H9 (cell line): ENCODE results near the gene PLXNA4. TPM values are rescaled to one million over a fixed set of nuclear protein-coding genes. Genes with fewer than 3 reads are reported as not detected.
A peak's percentile ranks its signal among the peaks of the same experiment; 100 is the strongest.

Source experiments
- DNase-seq: peaks from one replicate; pipeline ENCODE4 v3.0.0-alpha.2; 2017
- H2AFZ ChIP-seq: one replicate; pipeline ENCODE4 v1.6.1; 2013; ENCODE audit warnings: mild to moderate bottlenecking, low read length, control low read depth, moderate library complexity
- H2AK5ac ChIP-seq: 2 replicates; pipeline ENCODE4 v1.6.1; 2013; ENCODE audit warnings: low read length, control low read depth, mixed read lengths; ENCODE audit not compliant: insufficient read length
- H2BK120ac ChIP-seq: one replicate; pipeline ENCODE4 v1.6.1; 2013; ENCODE audit warnings: low read depth, mild to moderate bottlenecking, low read length, control low read depth, inconsistent platforms; ENCODE audit not compliant: poor library complexity, severe bottlenecking
- H2BK12ac ChIP-seq: 2 replicates; pipeline ENCODE4 v1.6.1; 2013; ENCODE audit warnings: low read length, control low read depth, mixed read lengths, low read depth; ENCODE audit not compliant: insufficient read length
- H2BK15ac ChIP-seq: 2 replicates; pipeline ENCODE4 v1.6.1; 2013; ENCODE audit warnings: low read depth, low read length, control low read depth
- H2BK20ac ChIP-seq: one replicate; pipeline ENCODE4 v1.6.1; 2013; ENCODE audit warnings: low read depth, mild to moderate bottlenecking, low read length, control low read depth, inconsistent platforms; ENCODE audit not compliant: poor library complexity, severe bottlenecking
- H2BK5ac ChIP-seq: 2 replicates; pipeline ENCODE4 v1.6.1; 2013; ENCODE audit warnings: low read length, control low read depth, mixed read lengths; ENCODE audit not compliant: insufficient read length
- H3K14ac ChIP-seq: 2 replicates; pipeline ENCODE4 v1.6.1; 2013; ENCODE audit warnings: low read length, control low read depth; ENCODE audit not compliant: insufficient read depth
- H3K18ac ChIP-seq: 2 replicates; pipeline ENCODE4 v1.6.1; 2013; ENCODE audit warnings: low read depth, mild to moderate bottlenecking, mixed read lengths, low read length, control low read depth; ENCODE audit not compliant: insufficient read length
- H3K23ac ChIP-seq: 2 replicates; pipeline ENCODE4 v1.6.1; 2013; ENCODE audit warnings: low read length, control low read depth, mixed read lengths, low read depth; ENCODE audit not compliant: insufficient read length
- H3K23me2 ChIP-seq: 2 replicates; pipeline ENCODE4 v1.6.1; 2013; ENCODE audit warnings: low read depth, mild to moderate bottlenecking, mixed read lengths, low read length, control low read depth; ENCODE audit not compliant: insufficient read length, poor library complexity, severe bottlenecking
- H3K27ac ChIP-seq: 2 replicates; pipeline ENCODE4 v1.5.1; 2013; ENCODE audit warnings: low read length, control low read depth, mixed read lengths, low read depth; ENCODE audit not compliant: insufficient read length
- H3K27me3 ChIP-seq: 2 replicates; pipeline ENCODE4 v1.6.1; 2013; ENCODE audit warnings: low read length, control low read depth, inconsistent platforms; ENCODE audit not compliant: insufficient read depth
- H3K4ac ChIP-seq: 2 replicates; pipeline ENCODE4 v1.6.1; 2013; ENCODE audit warnings: low read depth, mild to moderate bottlenecking, control low read depth, inconsistent platforms, low read length, moderate library complexity
- H3K4me1 ChIP-seq: 2 replicates; pipeline ENCODE4 v1.6.1; 2013; ENCODE audit warnings: low read length, control low read depth, inconsistent platforms; ENCODE audit not compliant: insufficient read depth
- H3K4me2 ChIP-seq: 2 replicates; pipeline ENCODE4 v1.6.1; 2013; ENCODE audit warnings: low read length, control low read depth, mixed read lengths; ENCODE audit not compliant: insufficient read length, insufficient read depth
- H3K56ac ChIP-seq: 2 replicates; pipeline ENCODE4 v1.6.1; 2013; ENCODE audit warnings: low read depth, mild to moderate bottlenecking, mixed read lengths, low read length, control low read depth; ENCODE audit not compliant: insufficient read length
- H3K79me1 ChIP-seq: 2 replicates; pipeline ENCODE4 v1.6.1; 2013; ENCODE audit warnings: low read depth, mild to moderate bottlenecking, moderate library complexity, low read length, control low read depth, inconsistent platforms; ENCODE audit not compliant: insufficient read depth, poor library complexity, severe bottlenecking
- H3K79me2 ChIP-seq: 2 replicates; pipeline ENCODE4 v1.6.1; 2013; ENCODE audit warnings: low read length, control low read depth, inconsistent platforms; ENCODE audit not compliant: insufficient read depth
- H3K9ac ChIP-seq: 2 replicates; pipeline ENCODE4 v1.6.1; 2013; ENCODE audit warnings: low read length, control low read depth, mixed read lengths; ENCODE audit not compliant: insufficient read length; ENCODE audit errors: extremely low read depth
- H3K9me3 ChIP-seq: one replicate; pipeline ENCODE4 v1.6.1; 2013; ENCODE audit warnings: low read depth, low read length, inconsistent platforms; ENCODE audit not compliant: control insufficient read depth
- H3T11ph ChIP-seq: one replicate; pipeline ENCODE4 v1.6.1; 2013; ENCODE audit warnings: mild to moderate bottlenecking, low read length, control low read depth, inconsistent platforms
- H4K20me1 ChIP-seq: one replicate; pipeline ENCODE4 v1.6.1; 2013; ENCODE audit not compliant: control insufficient read depth, insufficient read length, insufficient read depth
- H4K5ac ChIP-seq: 2 replicates; pipeline ENCODE4 v1.6.1; 2013; ENCODE audit warnings: low read depth, mild to moderate bottlenecking, mixed read lengths, low read length, control low read depth; ENCODE audit not compliant: insufficient read length
- H4K8ac ChIP-seq: replicated peaks from 2 replicates; pipeline ENCODE4 v1.6.1; 2013; ENCODE audit warnings: low read length, control low read depth, mixed read lengths, low read depth; ENCODE audit not compliant: insufficient read length
- H4K91ac ChIP-seq: 2 replicates; pipeline ENCODE4 v1.6.1; 2013; ENCODE audit warnings: low read depth, mild to moderate bottlenecking, moderate library complexity, mixed read lengths, low read length, control low read depth; ENCODE audit not compliant: insufficient read length
- H3K27ac Mint-ChIP-seq, 3 experiments: 2 replicates in 2 of 3; 3 replicates in 1 of 3; pipeline ENCODE4 v1.8.0; 2020 to 2021; ENCODE audit warnings: mixed read lengths in 3 of 3, mild to moderate bottlenecking in 1 of 3, moderate library complexity in 1 of 3
- H3K27me3 Mint-ChIP-seq: 2 replicates; pipeline ENCODE4 v1.8.0; 2021; ENCODE audit warnings: low read depth, mild to moderate bottlenecking, moderate library complexity, mixed read lengths
- H3K36me3 Mint-ChIP-seq, 3 experiments: 2 replicates in 2 of 3; 3 replicates in 1 of 3; pipeline ENCODE4 v1.8.0; 2020 to 2021; ENCODE audit warnings: low read depth in 3 of 3, mixed read lengths in 3 of 3; ENCODE audit not compliant: insufficient read depth in 1 of 3
- H3K4me1 Mint-ChIP-seq, 2 experiments: 2 replicates each; pipeline ENCODE4 v1.8.0; 2020; ENCODE audit warnings: mixed read lengths in 2 of 2
- H3K4me3 Mint-ChIP-seq, 2 experiments: 2 replicates in 1 of 2; 3 replicates in 1 of 2; pipeline ENCODE4 v1.8.0; 2020 to 2021; ENCODE audit warnings: mild to moderate bottlenecking in 2 of 2, mixed read lengths in 2 of 2, moderate library complexity in 1 of 2
- H3K9me3 Mint-ChIP-seq, 2 experiments: 2 replicates in 1 of 2; 3 replicates in 1 of 2; pipeline ENCODE4 v1.8.0; 2020; ENCODE audit warnings: mild to moderate bottlenecking in 2 of 2, mixed read lengths in 2 of 2, moderate library complexity in 1 of 2
- WGBS: extraction: QIAGEN DNeasy Blood & Tissue Kit; methylation state at CpG from one replicate; pipeline ENCODE4 v1.1.7; 2013; ENCODE audit warnings: missing lambda C conversion rate, low lambda C conversion rate, mixed read lengths; ENCODE audit not compliant: insufficient read length; ENCODE audit errors: extremely low coverage; 5-methylcytosine and 5-hydroxymethylcytosine counted together
- total RNA-seq: library from RNA; stranded (reverse); gene quantifications from 2 replicates; pipeline ENCODE4 v1.2.1, GENCODE V29; 2021
- TF ChIP-seq, protein P1 (sequence below): fragments of 200-600 bp; sonication (generic); conservative IDR thresholded peaks from 3 replicates; pipeline ENCODE4 v1.8.0; 2021; ENCODE audit warnings: antibody characterized with exemption, mild to moderate bottlenecking

PLXNA4 gene
- total RNA-seq, 1 experiment from 2014 or later = 0.35 TPM

DNA sequence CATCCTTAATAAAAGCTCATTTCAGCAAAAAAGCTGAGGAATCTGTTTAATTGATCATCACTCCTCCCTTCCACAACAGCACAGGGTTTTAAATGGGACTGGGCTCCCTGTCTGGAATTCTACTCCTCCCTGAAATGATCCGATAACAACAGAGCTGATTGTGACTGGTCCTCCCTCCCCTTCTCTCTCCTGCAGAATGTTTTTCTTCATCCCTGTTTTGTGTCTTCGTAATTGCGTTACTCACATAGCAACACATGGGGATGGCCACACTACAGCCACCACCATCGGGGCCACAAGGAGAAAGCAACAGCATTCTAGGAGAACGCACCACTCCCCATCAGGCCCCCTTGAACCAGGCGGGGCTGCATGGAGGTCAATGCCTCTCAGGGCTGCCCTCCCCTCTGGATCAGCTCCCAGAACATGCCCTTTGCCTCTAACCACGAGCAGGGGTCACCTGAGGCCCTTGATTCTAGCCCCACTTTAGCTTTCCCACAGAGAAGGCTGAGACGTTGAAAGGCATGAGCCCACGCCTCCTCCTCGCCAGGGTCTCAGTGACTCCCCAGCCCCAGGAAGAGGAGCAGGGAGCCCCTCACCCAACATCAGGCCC lies 152.6 kb downstream of the PLXNA4 start:
- H3K9ac ChIP-seq = no peak overlapping the region
- no peak overlapping the region for H4K8ac ChIP-seq
- H3K79me1 ChIP-seq = no peaks in the 10 kb centered on the region
- H2AFZ ChIP-seq = no peak overlapping the region
- TF ChIP-seq, protein P1, sequence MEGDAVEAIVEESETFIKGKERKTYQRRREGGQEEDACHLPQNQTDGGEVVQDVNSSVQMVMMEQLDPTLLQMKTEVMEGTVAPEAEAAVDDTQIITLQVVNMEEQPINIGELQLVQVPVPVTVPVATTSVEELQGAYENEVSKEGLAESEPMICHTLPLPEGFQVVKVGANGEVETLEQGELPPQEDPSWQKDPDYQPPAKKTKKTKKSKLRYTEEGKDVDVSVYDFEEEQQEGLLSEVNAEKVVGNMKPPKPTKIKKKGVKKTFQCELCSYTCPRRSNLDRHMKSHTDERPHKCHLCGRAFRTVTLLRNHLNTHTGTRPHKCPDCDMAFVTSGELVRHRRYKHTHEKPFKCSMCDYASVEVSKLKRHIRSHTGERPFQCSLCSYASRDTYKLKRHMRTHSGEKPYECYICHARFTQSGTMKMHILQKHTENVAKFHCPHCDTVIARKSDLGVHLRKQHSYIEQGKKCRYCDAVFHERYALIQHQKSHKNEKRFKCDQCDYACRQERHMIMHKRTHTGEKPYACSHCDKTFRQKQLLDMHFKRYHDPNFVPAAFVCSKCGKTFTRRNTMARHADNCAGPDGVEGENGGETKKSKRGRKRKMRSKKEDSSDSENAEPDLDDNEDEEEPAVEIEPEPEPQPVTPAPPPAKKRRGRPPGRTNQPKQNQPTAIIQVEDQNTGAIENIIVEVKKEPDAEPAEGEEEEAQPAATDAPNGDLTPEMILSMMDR = no peak
- no peak overlapping the region for H3T11ph ChIP-seq
- no peak overlapping the region for H3K27ac Mint-ChIP-seq
- H3K18ac ChIP-seq = peak overlapping the region; percentile 11
- no peaks in the 10 kb centered on the region for H4K20me1 ChIP-seq
- no peak overlapping the region for H2BK5ac ChIP-seq
- no peak overlapping the region for H2BK12ac ChIP-seq
- H3K4me2 ChIP-seq = no peak overlapping the region
- H2AK5ac ChIP-seq = no peak overlapping the region
- no peak overlapping the region for H2BK120ac ChIP-seq
- H3K56ac ChIP-seq = no peak overlapping the region
- peaks cover 6% of the 10 kb centered on the region for H3K27me3 Mint-ChIP-seq
- H3K23ac ChIP-seq = no peak overlapping the region
- H3K23me2 ChIP-seq = peaks cover 4% of the 10 kb centered on the region
- WGBS = no CpG with 5 or more reads among the region's 10 CpGs
- H3K14ac ChIP-seq = no peak overlapping the region; the same call in 1 of the 2 replicates
- no peak overlapping the region for H3K4ac ChIP-seq
- H2BK20ac ChIP-seq = no peak overlapping the region
- DNase-seq = no peak
- H3K4me1 ChIP-seq = no peaks in the 10 kb centered on the region; the same call in 1 of the 2 replicates
- H4K5ac ChIP-seq = no peak overlapping the region
- no peaks in the 10 kb centered on the region for H3K79me2 ChIP-seq
- no peak overlapping the region for H3K4me3 Mint-ChIP-seq
- H3K9me3 Mint-ChIP-seq = no peaks in the 10 kb centered on the region
- H2BK15ac ChIP-seq = no peak overlapping the region
- no peaks in the 10 kb centered on the region for H3K9me3 ChIP-seq
- H4K91ac ChIP-seq = no peak overlapping the region
- H3K36me3 Mint-ChIP-seq = peaks cover 0 to 3% (median 2%) of the 10 kb centered on the region in 3 experiments; a peak in 4 of 7 replicates
- H3K4me1 Mint-ChIP-seq = peaks cover 20 to 29% of the 10 kb centered on the region in 2 experiments
- no peaks in the 10 kb centered on the region for H3K27me3 ChIP-seq
- H3K27ac ChIP-seq = no peak overlapping the region
